Stimulated activated naive CD8-positive, alpha-beta T cell treated with anti-CD3 and anti-CD28 coated beads, Interleukin-15, Interleukin-2, amounts not matched to agents 100 ng/mL and 50 ng/mL, for 24 hours (primary cell): Measurements from ENCODE around the gene COCH.
A peak's percentile ranks its signal among the peaks of the same experiment; 100 is the strongest.
"Not testable (repeated sequence)": the region's sequence is repeated elsewhere in the genome, so short reads cannot be mapped to it uniquely, and the experiment has no call there.

Experiments used
- H3K27ac Mint-ChIP-seq: one replicate; pipeline ENCODE4 v1.8.0; 2021; ENCODE audit warnings: mild to moderate bottlenecking, mixed read lengths
- H3K27me3 Mint-ChIP-seq: one replicate; pipeline ENCODE4 v1.8.0; 2021; ENCODE audit warnings: mixed read lengths
- H3K36me3 Mint-ChIP-seq: one replicate; pipeline ENCODE4 v1.8.0; 2021; ENCODE audit warnings: low read depth, mixed read lengths
- H3K4me1 Mint-ChIP-seq: one replicate; pipeline ENCODE4 v1.8.0; 2021; ENCODE audit warnings: low read depth, mixed read lengths
- H3K4me3 Mint-ChIP-seq: one replicate; pipeline ENCODE4 v1.8.0; 2021; ENCODE audit warnings: mild to moderate bottlenecking, mixed read lengths
- H3K9me3 Mint-ChIP-seq: one replicate; pipeline ENCODE4 v1.8.0; 2021; ENCODE audit warnings: mixed read lengths

Gene COCH

GRCh38 chr14:30893819-30894218 is 19.5 kb downstream of the COCH start:
- no peak overlapping the region for H3K27ac Mint-ChIP-seq
- H3K4me1 Mint-ChIP-seq: peaks cover 4% of the 10 kb centered on the region
- no peaks in the 10 kb centered on the region for H3K9me3 Mint-ChIP-seq
- no peak overlapping the region for H3K4me3 Mint-ChIP-seq
- peaks cover 47% of the 10 kb centered on the region for H3K36me3 Mint-ChIP-seq
- no peaks in the 10 kb centered on the region for H3K27me3 Mint-ChIP-seq

- Mint-ChIP-seq H3K9me3 (no peaks in the 10 kb centered on the region), H3K4me3 (no peak overlapping the region), H3K4me1 (no peaks in the 10 kb centered on the region), H3K36me3 (peaks cover 56% of the 10 kb centered on the region), H3K27me3 (no peaks in the 10 kb centered on the region), H3K27ac (no peak overlapping the region)
Observed at GRCh38 chr14:30894923-30895515, 20.7 kb downstream of the COCH start.

DNA sequence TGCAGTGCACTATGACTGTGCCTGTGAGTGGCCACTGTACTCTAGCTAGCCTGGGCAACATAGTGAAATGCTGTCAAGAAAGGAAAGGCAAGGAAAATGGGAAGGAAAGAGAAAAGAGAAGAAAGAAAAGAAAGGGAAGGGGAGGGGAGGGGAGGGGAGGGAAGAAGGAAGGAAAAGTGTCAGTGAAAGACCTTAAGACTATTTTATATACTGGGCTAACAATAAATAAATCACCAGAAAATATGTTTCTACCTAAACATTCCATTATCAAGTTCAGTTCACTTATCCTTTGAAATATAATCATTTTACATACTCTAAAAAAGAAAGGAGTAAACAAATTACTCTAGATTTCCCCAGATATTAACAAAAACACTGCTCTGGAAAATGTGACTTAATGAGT is 22.1 kb downstream of the COCH start:
- Mint-ChIP-seq H3K27me3 (no peaks in the 10 kb centered on the region), H3K36me3 (peaks cover 63% of the 10 kb centered on the region), H3K4me1 (no peaks in the 10 kb centered on the region), H3K4me3 (no peak overlapping the region), H3K9me3 (no peaks in the 10 kb centered on the region), H3K27ac (peak overlapping the region; percentile 65)

GRCh38 chr14:30897121-30897520 is 22.8 kb downstream of the COCH start:
- not testable (repeated sequence) for H3K27me3 Mint-ChIP-seq, H3K27ac Mint-ChIP-seq, H3K4me1 Mint-ChIP-seq, H3K9me3 Mint-ChIP-seq, H3K4me3 Mint-ChIP-seq
- H3K36me3 Mint-ChIP-seq: peaks cover 67% of the 10 kb centered on the region

- H3K4me1 Mint-ChIP-seq: no peaks in the 10 kb centered on the region
- no peaks in the 10 kb centered on the region for H3K9me3 Mint-ChIP-seq
- H3K36me3 Mint-ChIP-seq: peaks cover 48% of the 10 kb centered on the region
- H3K4me3 Mint-ChIP-seq: no peak overlapping the region
- no peaks in the 10 kb centered on the region for H3K27me3 Mint-ChIP-seq
- H3K27ac Mint-ChIP-seq: no peak overlapping the region
Observed at GRCh38 chr14:30903285-30904124, 29.1 kb downstream of the COCH start.

- Mint-ChIP-seq H3K36me3 (peaks cover 32% of the 10 kb centered on the region), H3K9me3 (no peaks in the 10 kb centered on the region), H3K4me1 (no peaks in the 10 kb centered on the region), H3K27ac (no peak overlapping the region), H3K4me3 (no peak overlapping the region), H3K27me3 (no peaks in the 10 kb centered on the region)
Observed at GRCh38 chr14:30906752-30907658, 32.6 kb downstream of the COCH start.

DNA sequence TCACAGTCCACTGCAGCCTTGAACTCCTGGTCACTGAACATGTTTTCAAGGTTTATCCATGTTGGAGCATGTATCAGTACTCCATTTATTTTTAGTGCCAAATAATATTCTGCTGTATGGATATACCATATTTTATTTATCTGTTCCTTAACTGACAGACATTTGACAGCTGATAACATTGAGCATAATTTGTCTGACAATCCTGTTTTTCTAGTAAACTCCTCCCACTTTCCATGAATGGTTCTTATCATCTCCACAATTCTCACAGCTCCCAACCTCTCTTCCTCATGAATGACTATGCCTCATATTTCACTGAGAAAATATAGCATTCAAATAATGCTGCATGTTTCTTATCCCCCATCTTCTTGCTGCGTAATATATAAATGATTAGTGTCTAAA is 33.3 kb downstream of the COCH start:
- no peak overlapping the region for H3K27ac Mint-ChIP-seq
- H3K4me3 Mint-ChIP-seq: no peak overlapping the region
- H3K27me3 Mint-ChIP-seq: no peaks in the 10 kb centered on the region
- H3K9me3 Mint-ChIP-seq: no peaks in the 10 kb centered on the region
- peaks cover 26% of the 10 kb centered on the region for H3K36me3 Mint-ChIP-seq
- H3K4me1 Mint-ChIP-seq: no peaks in the 10 kb centered on the region

DNA sequence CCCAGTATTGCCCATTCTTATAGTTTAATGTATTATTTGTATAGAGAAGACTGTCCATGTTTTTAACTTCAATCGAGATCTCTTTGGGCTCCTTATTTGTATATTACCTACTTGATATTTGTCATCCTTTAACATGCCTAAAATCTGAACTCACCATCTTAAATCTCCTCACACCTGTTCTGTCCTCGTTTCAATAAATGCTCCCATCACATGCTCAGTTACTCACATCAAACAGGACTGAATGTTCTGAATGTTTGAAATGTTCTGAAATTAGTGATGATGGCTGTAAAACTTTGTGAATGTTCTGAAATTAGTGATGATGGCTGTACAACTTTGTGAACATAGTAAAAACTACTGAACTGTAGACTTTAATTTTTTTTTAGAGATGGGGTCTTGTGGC is 34.5 kb downstream of the COCH start:
- H3K9me3 Mint-ChIP-seq: no peaks in the 10 kb centered on the region

GRCh38 chr14:30914812-30915211 is 40.5 kb downstream of the COCH start:
- Mint-ChIP-seq H3K27ac (no peak overlapping the region), H3K4me1 (no peaks in the 10 kb centered on the region), H3K4me3 (no peak overlapping the region), H3K36me3 (peaks cover 22% of the 10 kb centered on the region), H3K9me3 (no peaks in the 10 kb centered on the region), H3K27me3 (no peaks in the 10 kb centered on the region)

More for the DNA sequence above, 34.5 kb downstream of the COCH start:
- peaks cover 25% of the 10 kb centered on the region for H3K36me3 Mint-ChIP-seq
- H3K4me1 Mint-ChIP-seq: no peaks in the 10 kb centered on the region
- no peak overlapping the region for H3K27ac Mint-ChIP-seq
- no peak overlapping the region for H3K4me3 Mint-ChIP-seq
- H3K27me3 Mint-ChIP-seq: no peaks in the 10 kb centered on the region

DNA sequence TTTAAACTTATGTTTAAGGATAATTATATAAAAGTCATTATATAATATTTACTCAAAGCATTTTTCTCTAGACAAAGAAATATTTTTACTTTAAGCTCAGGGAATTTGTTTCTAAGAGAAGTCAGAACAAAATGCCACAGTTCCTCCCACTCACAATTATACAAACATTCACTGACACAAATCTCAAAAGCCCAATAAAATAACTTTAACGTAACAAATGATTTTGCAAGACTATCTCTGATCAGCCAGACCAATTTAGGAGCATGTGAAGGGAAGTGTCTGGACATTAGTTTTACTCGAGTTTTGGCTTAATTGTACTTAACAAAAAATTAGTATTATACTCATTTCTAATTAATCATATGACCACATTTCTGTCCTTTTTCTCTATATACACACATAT is 41.2 kb downstream of the COCH start:
- Mint-ChIP-seq H3K36me3 (peaks cover 23% of the 10 kb centered on the region), H3K4me3 (no peak overlapping the region), H3K9me3 (no peaks in the 10 kb centered on the region), H3K27ac (no peak overlapping the region), H3K4me1 (no peaks in the 10 kb centered on the region), H3K27me3 (no peaks in the 10 kb centered on the region)

DNA sequence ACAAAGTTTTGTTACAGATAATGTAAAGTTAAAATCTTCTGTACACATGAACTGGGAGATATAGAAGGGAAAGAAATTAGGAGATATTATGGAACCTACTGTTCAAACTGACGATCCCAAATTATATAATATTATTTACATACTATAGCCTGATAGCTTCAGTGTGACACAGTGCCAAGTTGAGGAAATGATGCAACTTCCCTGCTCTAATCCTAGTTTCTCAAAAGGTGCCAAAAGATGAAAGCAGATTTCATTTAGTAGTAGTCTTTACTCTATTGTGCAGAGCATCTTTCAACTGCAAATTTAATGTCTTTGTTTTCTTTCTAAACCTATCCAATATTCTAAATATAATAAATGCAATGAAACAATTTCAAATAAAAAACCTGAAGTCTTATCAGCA is 46.9 kb downstream of the COCH start:
- Mint-ChIP-seq H3K4me3 (no peak overlapping the region), H3K27ac (no peak overlapping the region), H3K36me3 (peaks cover 32% of the 10 kb centered on the region), H3K27me3 (no peaks in the 10 kb centered on the region), H3K9me3 (no peaks in the 10 kb centered on the region), H3K4me1 (no peaks in the 10 kb centered on the region)

- H3K36me3 Mint-ChIP-seq: peaks cover 32% of the 10 kb centered on the region
- no peaks in the 10 kb centered on the region for H3K9me3 Mint-ChIP-seq
- H3K27ac Mint-ChIP-seq: no peak overlapping the region
- H3K4me1 Mint-ChIP-seq: no peaks in the 10 kb centered on the region
- H3K27me3 Mint-ChIP-seq: no peaks in the 10 kb centered on the region
- no peak overlapping the region for H3K4me3 Mint-ChIP-seq
Observed at GRCh38 chr14:30921788-30922187, 47.4 kb downstream of the COCH start.

GRCh38 chr14:30925254-30925653 is 50.9 kb downstream of the COCH start:
- Mint-ChIP-seq H3K9me3 (no peaks in the 10 kb centered on the region), H3K36me3 (peaks cover 16% of the 10 kb centered on the region), H3K27me3 (no peaks in the 10 kb centered on the region), H3K27ac (no peak overlapping the region), H3K4me1 (peaks cover 13% of the 10 kb centered on the region), H3K4me3 (no peak overlapping the region)

- Mint-ChIP-seq H3K4me3 (no peak overlapping the region), H3K27ac (no peak overlapping the region), H3K36me3 (peaks cover 9% of the 10 kb centered on the region), H3K9me3 (no peaks in the 10 kb centered on the region), H3K27me3 (no peaks in the 10 kb centered on the region), H3K4me1 (peaks cover 13% of the 10 kb centered on the region)
Observed at GRCh38 chr14:30928462-30928861, 54.1 kb downstream of the COCH start.

GRCh38 chr14:30933937-30934336 is 59.6 kb downstream of the COCH start:
- H3K36me3 Mint-ChIP-seq: peaks cover 37% of the 10 kb centered on the region
- not testable (repeated sequence) for H3K27me3 Mint-ChIP-seq, H3K9me3 Mint-ChIP-seq, H3K4me1 Mint-ChIP-seq, H3K27ac Mint-ChIP-seq, H3K4me3 Mint-ChIP-seq
